Mammary epithelial cell (primary cell): Measurements from ENCODE around the gene DNER.

Experiments
- EZH2 ChIP-seq: IDR thresholded peaks from 2 replicates; pipeline ENCODE4 v1.6.1; 2012; ENCODE audit warnings: low read length, inconsistent platforms, borderline replicate concordance
- TF ChIP-seq, protein P1 (sequence below), 2 donors: IDR thresholded peaks in 1 of 2; conservative IDR thresholded peaks in 1 of 2; 2 replicates each; pipeline ENCODE4 v1.5.1; 2011 to 2012; ENCODE audit warnings: inconsistent platforms in 2 of 2, low read length in 2 of 2, mild to moderate bottlenecking in 2 of 2, control low read depth in 1 of 2, low read depth in 1 of 2; ENCODE audit not compliant: insufficient read depth in 1 of 2; ENCODE audit errors: extremely low read depth in 1 of 2

DNA sequence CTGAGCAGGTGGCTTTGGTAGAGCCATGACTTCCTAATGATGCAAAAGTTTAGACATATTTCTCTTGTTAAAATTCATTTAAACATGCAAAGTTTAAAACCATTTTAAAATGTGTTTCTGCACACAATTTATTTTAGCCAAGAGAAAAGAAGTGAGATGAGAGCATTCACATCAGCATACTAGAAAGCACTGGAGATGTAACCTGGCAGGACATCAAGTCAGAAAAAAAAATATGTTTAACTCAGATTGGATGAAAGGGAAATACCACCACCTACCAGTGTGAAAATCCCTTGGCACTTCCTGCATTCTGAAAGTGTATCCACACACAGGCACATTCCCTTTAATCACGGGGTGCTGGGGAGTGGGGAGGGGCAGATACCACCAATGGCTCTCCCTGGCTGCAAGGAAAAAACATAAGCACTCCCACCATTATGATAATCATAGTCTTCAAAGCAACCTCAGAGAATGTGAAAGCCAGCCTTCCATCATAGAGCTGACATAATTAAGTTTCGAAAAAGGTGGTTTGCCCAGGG lies 25.0 kb downstream of the DNER start:
- TF ChIP-seq, protein P1, sequence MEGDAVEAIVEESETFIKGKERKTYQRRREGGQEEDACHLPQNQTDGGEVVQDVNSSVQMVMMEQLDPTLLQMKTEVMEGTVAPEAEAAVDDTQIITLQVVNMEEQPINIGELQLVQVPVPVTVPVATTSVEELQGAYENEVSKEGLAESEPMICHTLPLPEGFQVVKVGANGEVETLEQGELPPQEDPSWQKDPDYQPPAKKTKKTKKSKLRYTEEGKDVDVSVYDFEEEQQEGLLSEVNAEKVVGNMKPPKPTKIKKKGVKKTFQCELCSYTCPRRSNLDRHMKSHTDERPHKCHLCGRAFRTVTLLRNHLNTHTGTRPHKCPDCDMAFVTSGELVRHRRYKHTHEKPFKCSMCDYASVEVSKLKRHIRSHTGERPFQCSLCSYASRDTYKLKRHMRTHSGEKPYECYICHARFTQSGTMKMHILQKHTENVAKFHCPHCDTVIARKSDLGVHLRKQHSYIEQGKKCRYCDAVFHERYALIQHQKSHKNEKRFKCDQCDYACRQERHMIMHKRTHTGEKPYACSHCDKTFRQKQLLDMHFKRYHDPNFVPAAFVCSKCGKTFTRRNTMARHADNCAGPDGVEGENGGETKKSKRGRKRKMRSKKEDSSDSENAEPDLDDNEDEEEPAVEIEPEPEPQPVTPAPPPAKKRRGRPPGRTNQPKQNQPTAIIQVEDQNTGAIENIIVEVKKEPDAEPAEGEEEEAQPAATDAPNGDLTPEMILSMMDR (conservative IDR thresholded peaks at IDR 0.05 in 1 of 2, IDR thresholded peaks at IDR 0.05 in 1 of 2; ENCODE audit: extremely low read depth in 1 of 2, insufficient read depth in 1 of 2, low read depth in 1 of 2, low read length in 2 of 2), result no peak
- no peak for TF ChIP-seq EZH2
